WTC11 (cell line): ENCODE data around the gene LCTL. TPM values are rescaled to one million over a fixed set of nuclear protein-coding genes. Genes with fewer than 3 reads are reported as not detected.

Experiments
- ATAC-seq: fragments of 200-7000 bp; cut with Tn5 transposase; 2 replicates; pipeline ENCODE4 v1.10.0; 2021; ENCODE audit warnings: mild to moderate bottlenecking, moderate library complexity
- CTCF ChIA-PET: fragments of 300-600 bp; sonication (Branson Sonifier 250); formaldehyde crosslinking; loops from one replicate; lab custom pipeline; 2021; ENCODE audit warnings: antibody characterized with exemption; lab: Charles Lee
- POLR2A ChIA-PET: fragments of 350-600 bp; sonication (Branson Sonifier 250); formaldehyde crosslinking; loops from one replicate; lab custom pipeline; 2021; ENCODE audit warnings: antibody characterized with exemption; lab: Charles Lee
- DNase-seq: peaks from one replicate; pipeline ENCODE4 v3.0.0; 2021; ENCODE audit warnings: low spot score
- H3K27ac Mint-ChIP-seq: 2 replicates; pipeline ENCODE4 v1.8.0; 2021; ENCODE audit warnings: mixed read lengths
- H3K27me3 Mint-ChIP-seq: 2 replicates; pipeline ENCODE4 v1.8.0; 2021; ENCODE audit warnings: low read depth, mild to moderate bottlenecking, moderate library complexity, mixed read lengths
- H3K36me3 Mint-ChIP-seq: 2 replicates; pipeline ENCODE4 v1.8.0; 2021; ENCODE audit warnings: mixed read lengths
- H3K4me1 Mint-ChIP-seq: 2 replicates; pipeline ENCODE4 v1.8.0; 2022; ENCODE audit warnings: mixed read lengths
- H3K4me3 Mint-ChIP-seq: 2 replicates; pipeline ENCODE4 v1.8.0; 2021; ENCODE audit warnings: mild to moderate bottlenecking, moderate library complexity, mixed read lengths
- H3K9me3 Mint-ChIP-seq: 2 replicates; pipeline ENCODE4 v1.8.0; 2021; ENCODE audit warnings: mixed read lengths
- AFF4 ChIP-seq: sonication (generic); formaldehyde crosslinking; IDR thresholded peaks from 2 replicates; pipeline ENCODE4 v1.8.1; 2023; ENCODE audit warnings: mild to moderate bottlenecking, missing genetic modification reagents, borderline replicate concordance
- AR ChIP-seq: fragments of 250-450 bp; sonication (Bioruptor Pico); IDR thresholded peaks from 2 replicates; pipeline ENCODE4 v1.9.0; 2021; ENCODE audit warnings: mild to moderate bottlenecking
- ARID4B ChIP-seq: sonication (generic); formaldehyde crosslinking; IDR thresholded peaks from 2 replicates; pipeline ENCODE4 v1.8.0; 2023; ENCODE audit warnings: missing genetic modification reagents, mild to moderate bottlenecking, borderline replicate concordance
- ATF1 ChIP-seq: sonication (generic); formaldehyde crosslinking; IDR thresholded peaks from 2 replicates; pipeline ENCODE4 v1.8.1; 2023; ENCODE audit warnings: mild to moderate bottlenecking, moderate library complexity, missing genetic modification reagents
- ATF6 ChIP-seq: sonication (generic); formaldehyde crosslinking; IDR thresholded peaks from 2 replicates; pipeline ENCODE4 v1.8.1; 2023; ENCODE audit warnings: mild to moderate bottlenecking, missing genetic modification reagents
- ESRRA ChIP-seq: sonication (generic); formaldehyde crosslinking; IDR thresholded peaks from 2 replicates; pipeline ENCODE4 v1.8.1; 2022; ENCODE audit warnings: mild to moderate bottlenecking, missing genetic modification reagents, borderline replicate concordance
- GTF2I ChIP-seq: fragments of 250-450 bp; sonication (Bioruptor Pico); conservative IDR thresholded peaks from 2 replicates; pipeline ENCODE4 v1.4.0; 2021; ENCODE audit warnings: mild to moderate bottlenecking
- HMGA2 ChIP-seq: fragments of 250-450 bp; sonication (Bioruptor Pico); IDR thresholded peaks from 2 replicates; pipeline ENCODE4 v1.4.0; 2021; ENCODE audit warnings: mild to moderate bottlenecking, moderate library complexity
- MXD4 ChIP-seq: fragments of 250-450 bp; sonication (Bioruptor Pico); IDR thresholded peaks from 2 replicates; pipeline ENCODE4 v1.8.0; 2021; ENCODE audit warnings: mild to moderate bottlenecking, moderate library complexity, borderline replicate concordance
- NFE2L1 ChIP-seq: sonication (generic); formaldehyde crosslinking; IDR thresholded peaks from 2 replicates; pipeline ENCODE4 v1.8.1; 2023; ENCODE audit warnings: missing genetic modification reagents
- OVOL2 ChIP-seq: fragments of 250-450 bp; sonication (Bioruptor Pico); IDR thresholded peaks from 2 replicates; pipeline ENCODE4 v1.9.0; 2021; ENCODE audit warnings: mild to moderate bottlenecking, borderline replicate concordance
- PRRX2 ChIP-seq: fragments of 250-450 bp; sonication (Bioruptor Pico); IDR thresholded peaks from 2 replicates; pipeline ENCODE4 v1.8.0; 2021; ENCODE audit warnings: mild to moderate bottlenecking
- TCF7 ChIP-seq: sonication (generic); formaldehyde crosslinking; IDR thresholded peaks from 2 replicates; pipeline ENCODE4 v1.8.0; 2022; ENCODE audit warnings: mild to moderate bottlenecking, low read depth, missing genetic modification reagents, moderate library complexity
- USF2 ChIP-seq: sonication (generic); formaldehyde crosslinking; IDR thresholded peaks from 2 replicates; pipeline ENCODE4 v1.8.1; 2023; ENCODE audit warnings: mild to moderate bottlenecking, missing genetic modification reagents, moderate library complexity
- ZNF232 ChIP-seq: sonication (generic); formaldehyde crosslinking; IDR thresholded peaks from 2 replicates; pipeline ENCODE4 v1.8.0; 2022; ENCODE audit warnings: mild to moderate bottlenecking, missing genetic modification reagents
- ZNF423 ChIP-seq: fragments of 250-450 bp; sonication (Bioruptor Pico); IDR thresholded peaks from 2 replicates; pipeline ENCODE4 v2.1.2; 2022; ENCODE audit warnings: mild to moderate bottlenecking, moderate library complexity
- ZNF671 ChIP-seq: fragments of 250-450 bp; sonication (Bioruptor Pico); IDR thresholded peaks from 2 replicates; pipeline ENCODE4 v1.8.0; 2021; ENCODE audit warnings: mild to moderate bottlenecking
- total RNA-seq: library from RNA; stranded (reverse); gene quantifications from 3 replicates; pipeline ENCODE4 v1.2.3, GENCODE V29; 2021
- TF ChIP-seq, protein P1 (sequence below): sonication (generic); formaldehyde crosslinking; IDR thresholded peaks from 2 replicates; pipeline ENCODE4 v1.8.1; 2022; ENCODE audit warnings: low read depth, missing genetic modification reagents, borderline replicate concordance

The LCTL gene
- total RNA-seq, 1 experiment from 2014 or later = 2.2 TPM

- ChIA-PET POLR2A (interaction anchor here (0.7 kb wide), 1 partner anchor 305 kb away, joined by 3 read pairs; no protein-coding TSS in a partner anchor), CTCF (interaction anchor here (0.8 to 4.1 kb wide), 7 partner anchors 19 to 262 kb away, joined by 3 to 16 read pairs (median 5); partner anchors contain the start of gene LCTL)
- H3K36me3 Mint-ChIP-seq = no peaks in the 10 kb centered on the region
- TF ChIP-seq TCF7 (no peak), AR (CRISPR knock-in tag) (no peak), ZNF232 (no peak), ARID4B (CRISPR knock-in tag) (no peak), GTF2I (CRISPR knock-in tag) (no peak), OVOL2 (CRISPR knock-in tag) (no peak), ESRRA (CRISPR knock-in tag) (no peak), AFF4 (no peak), ATF6 (CRISPR knock-in tag) (no peak), ZNF423 (no peak), ATF1 (no peak), HMGA2 (CRISPR knock-in tag) (no peak), NFE2L1 (CRISPR knock-in tag) (no peak), MXD4 (no peak), USF2 (CRISPR knock-in tag) (no peak), ZNF671 (CRISPR knock-in tag) (no peak), PRRX2 (CRISPR knock-in tag) (no peak)
- TF ChIP-seq, protein P1, sequence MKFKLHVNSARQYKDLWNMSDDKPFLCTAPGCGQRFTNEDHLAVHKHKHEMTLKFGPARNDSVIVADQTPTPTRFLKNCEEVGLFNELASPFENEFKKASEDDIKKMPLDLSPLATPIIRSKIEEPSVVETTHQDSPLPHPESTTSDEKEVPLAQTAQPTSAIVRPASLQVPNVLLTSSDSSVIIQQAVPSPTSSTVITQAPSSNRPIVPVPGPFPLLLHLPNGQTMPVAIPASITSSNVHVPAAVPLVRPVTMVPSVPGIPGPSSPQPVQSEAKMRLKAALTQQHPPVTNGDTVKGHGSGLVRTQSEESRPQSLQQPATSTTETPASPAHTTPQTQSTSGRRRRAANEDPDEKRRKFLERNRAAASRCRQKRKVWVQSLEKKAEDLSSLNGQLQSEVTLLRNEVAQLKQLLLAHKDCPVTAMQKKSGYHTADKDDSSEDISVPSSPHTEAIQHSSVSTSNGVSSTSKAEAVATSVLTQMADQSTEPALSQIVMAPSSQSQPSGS (CRISPR knock-in tag) = no peak
- no peak overlapping the region for H3K27ac Mint-ChIP-seq
- DNase-seq = no peak
- ATAC-seq = no peak; the same call in 1 of the 2 replicates
- no peaks in the 10 kb centered on the region for H3K4me1 Mint-ChIP-seq
- H3K4me3 Mint-ChIP-seq = no peak overlapping the region
- H3K9me3 Mint-ChIP-seq = no peaks in the 10 kb centered on the region
- H3K27me3 Mint-ChIP-seq = no peaks in the 10 kb centered on the region
These were observed 33.9 kb upstream of the LCTL start for GRCh38 chr15:66599536-66600239.
